DND-41 (cell line): ENCODE data around the gene SHOC2.

Experiments
- CTCF ChIP-seq: IDR thresholded peaks from 2 replicates; pipeline ENCODE4 v1.5.1; 2012; ENCODE audit warnings: borderline replicate concordance, low read length, moderate library complexity, mild to moderate bottlenecking; ENCODE audit not compliant: poor library complexity, severe bottlenecking; ENCODE audit errors: extremely low read depth
- EZH2 ChIP-seq: IDR thresholded peaks from 3 replicates; pipeline ENCODE4 v1.6.1; 2012; ENCODE audit warnings: borderline replicate concordance, low read depth, mild to moderate bottlenecking, moderate library complexity, low read length, inconsistent platforms; ENCODE audit not compliant: severe bottlenecking

GRCh38 chr10:110915035-110915434, 4.4 kb upstream of the SHOC2 start:
- TF ChIP-seq EZH2 (no peak), CTCF (no peak)
